T-helper 2 cell treated with Interferon-gamma antibody and Interleukin-4, amounts not matched to agents 5 μg/mL and 100 μg/mL, for 36 hours (primary cell): ENCODE data around the gene TMEM245.

ENCODE experiments used
- DNase-seq: peaks from one replicate; pipeline ENCODE4 v3.0.0; 2021; ENCODE audit warnings: low spot score
- H3K27ac Mint-ChIP-seq: one replicate; pipeline ENCODE4 v1.8.0; 2021; ENCODE audit warnings: mild to moderate bottlenecking, mixed read lengths
- H3K27me3 Mint-ChIP-seq: one replicate; pipeline ENCODE4 v1.8.0; 2021; ENCODE audit warnings: low read depth, mixed read lengths
- H3K36me3 Mint-ChIP-seq: one replicate; pipeline ENCODE4 v1.8.0; 2021; ENCODE audit warnings: low read depth, mixed read lengths
- H3K4me1 Mint-ChIP-seq: one replicate; pipeline ENCODE4 v1.8.0; 2021; ENCODE audit warnings: low read depth, mixed read lengths
- H3K4me3 Mint-ChIP-seq: one replicate; pipeline ENCODE4 v1.8.0; 2022; ENCODE audit warnings: mild to moderate bottlenecking, moderate library complexity, mixed read lengths
- H3K9me3 Mint-ChIP-seq: one replicate; pipeline ENCODE4 v1.8.0; 2021; ENCODE audit warnings: mixed read lengths

Gene TMEM245

DNA sequence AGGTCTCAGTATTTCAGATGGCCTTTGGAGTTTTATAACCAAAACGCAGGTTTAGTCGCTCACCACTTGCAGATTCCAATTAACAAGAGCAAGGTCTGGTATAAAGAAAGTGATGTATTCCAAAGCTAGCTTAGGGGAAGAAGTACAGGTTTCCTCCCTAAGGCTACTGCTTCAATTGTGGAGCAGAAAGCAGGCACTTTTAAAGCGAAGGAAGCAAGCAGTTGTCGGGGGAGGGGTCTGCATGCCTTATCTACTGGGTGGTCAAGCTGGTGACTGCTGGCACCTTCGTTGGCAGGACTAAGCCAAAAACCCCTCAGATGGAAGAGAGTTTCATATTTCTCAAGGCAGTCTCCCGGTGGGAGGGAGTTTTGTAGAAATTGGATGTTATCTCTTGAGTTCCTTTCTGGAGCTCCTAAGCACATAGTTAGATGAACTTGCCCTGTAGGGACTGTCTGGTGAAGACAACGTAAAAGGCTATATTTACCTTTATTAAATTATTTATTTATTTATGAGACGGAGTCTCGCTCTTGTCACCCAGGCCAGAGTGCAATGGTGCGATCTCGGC, 1.6 kb upstream of the TMEM245 start:
- Mint-ChIP-seq H3K4me3 (no peak overlapping the region), H3K27ac (no peak overlapping the region), H3K9me3 (no peaks in the 10 kb centered on the region), H3K27me3 (no peaks in the 10 kb centered on the region), H3K36me3 (peaks cover 13% of the 10 kb centered on the region), H3K4me1 (peaks cover 20% of the 10 kb centered on the region)
- DNase-seq = no peak

DNA sequence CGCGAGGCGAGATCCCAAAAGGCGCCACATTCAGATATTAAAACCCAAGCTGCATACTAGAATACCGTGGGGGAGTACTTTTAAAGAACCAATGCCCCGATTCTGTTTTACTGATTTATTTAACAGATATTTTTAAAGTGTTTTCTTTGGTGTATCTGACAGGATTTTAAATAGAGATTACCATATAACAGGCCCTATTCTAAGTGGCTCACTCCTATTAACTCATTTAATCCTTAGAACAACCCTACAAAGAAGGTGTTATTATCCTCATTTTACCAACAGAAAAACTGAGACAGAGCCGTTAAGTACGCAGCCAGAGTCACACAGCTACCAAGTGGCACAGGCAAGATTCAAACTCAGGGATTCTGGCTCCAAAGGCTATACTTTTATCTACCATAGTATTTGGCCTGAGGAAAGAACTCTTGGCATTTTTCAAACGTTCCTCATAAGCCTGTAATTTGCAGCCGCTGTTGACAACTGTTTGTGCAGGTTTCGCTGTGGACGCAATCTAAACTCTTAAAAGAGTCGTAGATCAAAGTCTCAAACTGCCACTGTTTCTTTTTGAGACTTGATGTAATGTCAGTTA, 550 bp upstream of the TMEM245 start:
- Mint-ChIP-seq H3K9me3 (no peaks in the 10 kb centered on the region), H3K4me3 (peak overlapping the region; percentile 63), H3K27me3 (no peaks in the 10 kb centered on the region), H3K36me3 (peaks cover 17% of the 10 kb centered on the region), H3K4me1 (peaks cover 24% of the 10 kb centered on the region), H3K27ac (peak overlapping the region; percentile 73)
- DNase-seq = no peak

DNA sequence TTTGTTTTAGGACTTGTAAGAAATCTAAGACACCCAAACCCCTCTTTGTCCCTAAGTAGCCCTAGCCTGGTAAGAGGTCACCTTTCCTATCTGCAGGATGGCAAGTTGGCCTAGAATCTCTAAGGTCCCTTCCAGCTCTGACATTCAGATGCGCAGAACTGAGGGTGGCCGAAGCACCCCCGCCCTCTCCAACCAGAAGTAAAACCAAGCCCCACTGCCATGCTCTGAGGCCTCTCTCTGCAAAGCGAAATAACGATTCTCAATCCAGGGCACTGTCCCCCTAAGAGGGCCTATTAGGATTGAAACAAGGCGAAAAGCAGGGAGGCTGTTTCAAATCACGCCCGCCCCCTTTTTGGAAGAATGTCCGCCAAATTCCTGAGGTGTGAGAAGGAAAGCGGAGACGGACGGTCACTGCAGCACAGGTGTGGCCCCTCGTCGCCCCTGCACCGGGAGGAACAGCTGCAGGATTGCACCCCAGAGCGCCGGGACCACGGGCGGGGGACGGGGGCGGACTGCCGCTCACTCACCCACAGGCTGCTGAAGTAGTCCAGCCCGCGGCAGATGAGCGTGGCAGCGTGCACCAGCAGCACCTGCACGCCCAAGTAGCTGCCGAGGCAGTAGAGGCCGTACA, 824 bp downstream of the TMEM245 start:
- H3K4me1 Mint-ChIP-seq = peaks cover 36% of the 10 kb centered on the region
- H3K27ac Mint-ChIP-seq = peak overlapping the region; percentile 88
- DNase-seq = no peak
- H3K4me3 Mint-ChIP-seq = peak overlapping the region; percentile 96
- peaks cover 25% of the 10 kb centered on the region for H3K36me3 Mint-ChIP-seq
- H3K9me3 Mint-ChIP-seq = no peaks in the 10 kb centered on the region
- H3K27me3 Mint-ChIP-seq = no peaks in the 10 kb centered on the region

DNA sequence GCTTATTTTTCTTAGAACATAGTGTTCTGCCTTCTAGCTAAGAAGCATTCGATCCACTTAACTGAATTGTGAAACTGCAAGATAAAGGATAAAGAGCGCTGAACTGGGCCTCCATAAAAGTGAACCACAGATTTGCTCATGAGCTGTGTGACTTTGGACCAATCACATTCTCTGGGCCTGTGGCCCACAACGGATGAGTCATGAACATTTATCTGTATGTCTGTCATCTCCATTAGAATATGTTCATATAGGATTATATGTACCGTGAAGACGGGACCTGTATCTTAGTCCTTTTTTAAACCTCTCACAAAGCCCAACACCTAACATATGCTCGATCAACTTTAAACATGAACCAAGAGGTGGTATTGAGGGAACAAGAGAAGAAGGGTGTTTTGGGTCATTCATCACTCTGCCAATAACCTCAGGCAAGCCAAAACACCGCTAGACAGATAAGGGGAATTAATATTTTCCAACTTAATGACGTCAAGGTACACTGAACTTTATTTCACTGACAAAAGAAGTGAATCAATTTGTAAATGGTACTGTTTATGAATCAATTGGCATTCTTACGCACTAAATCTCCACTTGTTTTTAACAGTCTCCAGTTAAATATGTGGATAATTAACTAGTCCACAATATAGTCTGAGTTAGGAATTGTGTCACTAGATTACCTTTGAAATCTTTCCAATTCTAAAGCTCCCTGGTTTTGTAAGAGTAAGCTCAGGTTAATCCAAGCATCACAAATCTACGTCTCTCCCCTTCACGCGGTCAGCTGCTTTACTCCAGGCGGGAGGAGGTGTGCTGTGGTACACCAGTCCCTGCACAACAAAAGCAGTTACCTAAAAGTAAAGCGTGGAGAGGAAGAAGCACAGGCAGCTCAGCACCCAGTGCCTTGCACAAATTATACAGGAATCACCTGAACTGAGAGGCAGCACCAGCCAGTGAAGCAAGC, 1.6 kb downstream of the TMEM245 start:
- Mint-ChIP-seq H3K4me1 (peaks cover 42% of the 10 kb centered on the region), H3K36me3 (peaks cover 26% of the 10 kb centered on the region), H3K4me3 (peak overlapping the region; percentile 96), H3K9me3 (no peaks in the 10 kb centered on the region), H3K27me3 (no peaks in the 10 kb centered on the region), H3K27ac (peak overlapping the region; percentile 88)
- DNase-seq = peak; percentile 71

DNA sequence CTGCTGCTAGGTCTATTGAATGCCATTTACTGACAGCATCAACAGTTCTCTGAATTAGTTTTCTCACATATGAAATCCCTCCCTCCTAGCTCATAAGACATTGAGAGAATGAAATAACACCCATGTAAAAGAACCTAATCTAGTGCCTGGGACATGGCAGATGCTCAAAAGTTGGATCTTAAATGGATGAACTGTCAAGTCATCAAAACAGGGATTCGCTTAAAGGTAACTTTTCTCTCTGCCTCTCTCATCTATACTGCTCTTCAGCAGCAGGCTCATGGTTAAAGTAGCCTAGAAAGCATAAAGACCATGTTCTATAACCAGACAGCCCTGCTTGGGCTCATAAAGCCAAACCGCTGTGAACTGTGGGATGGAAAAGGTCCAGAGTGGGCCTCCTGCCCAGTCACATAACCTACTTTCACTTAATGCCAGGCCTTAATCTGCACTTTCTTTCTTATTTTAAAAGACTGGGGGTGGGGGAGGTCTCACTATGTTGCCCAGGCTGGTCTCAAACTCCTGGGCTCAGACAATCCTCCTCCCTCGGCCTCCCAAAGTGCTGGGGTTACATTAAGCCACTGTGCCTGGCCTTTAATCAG, 3.7 kb downstream of the TMEM245 start:
- Mint-ChIP-seq H3K27ac (no peak overlapping the region), H3K4me3 (no peak overlapping the region), H3K36me3 (peaks cover 30% of the 10 kb centered on the region), H3K27me3 (no peaks in the 10 kb centered on the region), H3K9me3 (no peaks in the 10 kb centered on the region), H3K4me1 (peaks cover 50% of the 10 kb centered on the region)
- DNase-seq = no peak

DNA sequence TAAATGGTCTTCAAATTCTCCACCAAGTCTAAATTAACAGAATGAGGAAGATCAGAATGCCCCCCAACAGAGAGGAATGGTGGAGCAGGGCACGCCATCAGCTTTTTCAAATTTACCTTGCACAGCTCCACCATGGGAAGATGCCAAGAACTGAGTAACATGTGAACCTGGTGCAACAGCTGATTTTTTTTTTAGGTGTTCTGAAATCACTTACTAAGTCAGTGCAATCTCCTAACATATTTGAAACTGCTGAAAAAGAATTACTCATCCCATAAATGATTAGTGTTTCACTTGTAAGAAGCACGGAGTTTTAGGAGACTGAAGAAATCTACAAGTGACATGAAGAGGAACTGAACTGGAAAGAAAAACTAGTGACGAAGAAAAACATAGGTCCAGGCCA, 5.1 kb downstream of the TMEM245 start:
- H3K4me1 Mint-ChIP-seq = peaks cover 55% of the 10 kb centered on the region
- DNase-seq = no peak
- no peaks in the 10 kb centered on the region for H3K9me3 Mint-ChIP-seq
- H3K27me3 Mint-ChIP-seq = no peaks in the 10 kb centered on the region
- peak overlapping the region; percentile 50 for H3K4me3 Mint-ChIP-seq
- peaks cover 30% of the 10 kb centered on the region for H3K36me3 Mint-ChIP-seq
- H3K27ac Mint-ChIP-seq = peak overlapping the region; percentile 55

DNA sequence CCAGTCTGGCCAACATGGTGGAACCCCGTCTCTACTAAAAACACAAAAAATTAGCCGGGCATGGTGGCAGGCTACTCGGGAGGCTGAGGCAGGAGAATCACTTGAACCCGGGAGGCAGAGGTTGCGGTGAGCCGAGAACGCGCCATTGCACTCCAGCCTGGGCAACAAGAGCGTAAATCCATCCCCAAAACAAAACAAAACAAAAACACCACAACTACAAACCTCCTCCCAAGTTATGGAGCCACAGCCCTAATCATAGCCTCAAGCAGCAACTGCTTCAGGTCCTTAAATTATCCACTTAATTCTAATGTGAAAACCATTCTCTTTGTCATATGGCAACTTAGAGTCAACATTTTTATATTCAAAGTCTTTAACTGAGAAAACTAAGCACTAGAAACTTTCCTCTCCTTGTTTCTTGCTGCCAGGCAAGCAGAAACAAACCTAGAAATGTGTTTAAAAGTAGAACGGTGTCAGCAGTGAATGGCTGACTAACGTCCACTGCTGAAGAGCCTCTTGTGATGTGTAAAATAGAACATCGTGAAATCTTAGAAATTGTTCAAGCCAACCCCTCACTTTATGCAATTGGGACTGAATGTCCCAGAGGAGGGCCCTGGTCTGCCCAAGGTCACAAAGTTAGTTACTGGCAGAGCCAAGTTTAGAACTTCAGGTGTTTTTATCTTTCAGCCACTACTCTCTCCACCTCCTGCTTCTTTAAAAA, 5.7 kb downstream of the TMEM245 start:
- no peak for DNase-seq
- H3K4me1 Mint-ChIP-seq = peaks cover 57% of the 10 kb centered on the region
- H3K27me3 Mint-ChIP-seq = no peaks in the 10 kb centered on the region
- H3K36me3 Mint-ChIP-seq = peaks cover 30% of the 10 kb centered on the region
- no peaks in the 10 kb centered on the region for H3K9me3 Mint-ChIP-seq
- peak overlapping the region; percentile 55 for H3K27ac Mint-ChIP-seq
- H3K4me3 Mint-ChIP-seq = peak overlapping the region; percentile 50

DNA sequence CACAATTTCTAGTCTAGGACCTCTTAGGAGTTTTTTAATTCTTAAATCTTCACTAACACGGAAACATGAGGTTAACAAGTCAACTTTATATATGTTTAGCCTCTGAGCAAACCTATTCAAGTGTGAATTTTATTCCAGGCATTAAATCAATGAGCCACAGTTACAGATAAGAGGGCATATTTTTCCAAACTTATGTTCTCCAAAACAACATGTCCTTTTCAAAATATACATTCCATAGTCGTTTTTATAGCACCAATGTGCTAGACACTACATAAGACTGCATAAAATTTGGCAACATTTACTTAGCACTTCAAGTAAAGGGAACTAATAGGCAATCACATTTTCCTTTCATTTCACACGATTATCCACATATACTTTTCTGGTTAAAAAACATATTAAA, 6.5 kb downstream of the TMEM245 start:
- H3K4me3 Mint-ChIP-seq = no peak overlapping the region
- H3K9me3 Mint-ChIP-seq = no peaks in the 10 kb centered on the region
- no peak overlapping the region for H3K27ac Mint-ChIP-seq
- no peaks in the 10 kb centered on the region for H3K27me3 Mint-ChIP-seq
- peaks cover 29% of the 10 kb centered on the region for H3K36me3 Mint-ChIP-seq
- no peak for DNase-seq
- H3K4me1 Mint-ChIP-seq = peaks cover 61% of the 10 kb centered on the region

DNA sequence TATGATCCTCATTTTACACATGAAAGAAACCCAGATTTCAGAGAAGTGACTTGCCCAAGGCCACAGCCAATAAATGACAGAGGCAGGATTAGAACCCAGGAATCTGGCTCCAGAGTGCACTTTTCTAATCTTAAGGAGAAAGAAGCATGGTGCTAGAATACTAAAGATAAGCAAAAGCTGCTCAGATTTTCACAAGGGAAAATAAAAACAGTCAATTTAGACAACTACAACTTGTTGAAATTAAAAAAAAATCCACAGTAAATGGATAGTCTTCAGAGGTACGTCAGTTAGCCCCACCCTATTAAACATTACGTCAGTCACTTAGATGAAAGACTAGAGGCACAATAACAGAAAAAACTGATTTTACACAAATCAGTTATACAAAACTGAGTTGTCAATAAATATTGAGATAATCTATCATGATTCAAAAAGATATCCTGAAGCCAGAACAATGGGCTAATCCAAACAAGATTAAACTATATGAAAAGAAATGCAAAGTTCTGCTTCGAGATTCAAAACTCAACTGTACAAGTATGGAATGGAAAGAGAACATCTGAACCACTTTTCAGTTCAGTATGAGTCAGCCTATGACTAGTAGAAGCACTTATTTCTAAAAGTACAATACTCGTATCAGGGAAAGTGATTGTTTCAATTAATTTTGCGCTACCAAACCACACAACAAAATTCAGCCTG, 9.3 kb downstream of the TMEM245 start:
- Mint-ChIP-seq H3K4me3 (peak overlapping the region; percentile 64), H3K36me3 (peaks cover 21% of the 10 kb centered on the region), H3K27ac (peak overlapping the region; percentile 80), H3K4me1 (peaks cover 61% of the 10 kb centered on the region), H3K27me3 (no peaks in the 10 kb centered on the region), H3K9me3 (no peaks in the 10 kb centered on the region)
- no peak for DNase-seq

DNA sequence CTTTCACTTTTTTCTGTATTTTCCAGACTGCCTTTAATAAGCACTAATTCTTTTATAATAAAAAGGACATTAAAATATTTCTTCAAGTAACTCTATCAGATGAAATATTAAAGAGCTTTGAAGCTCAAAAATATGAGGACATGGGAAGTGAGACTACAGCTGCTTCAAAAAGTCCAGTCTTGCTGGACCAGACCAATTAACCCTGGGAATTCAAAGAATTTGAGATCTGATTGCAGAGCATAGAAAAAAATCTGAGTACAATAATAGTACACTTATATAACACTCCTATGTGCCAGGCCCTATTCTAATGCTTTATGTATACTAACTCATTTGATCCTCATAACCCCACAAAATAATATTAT, 9.8 kb downstream of the TMEM245 start:
- Mint-ChIP-seq H3K4me3 (peak overlapping the region; percentile 64), H3K36me3 (peaks cover 27% of the 10 kb centered on the region), H3K4me1 (peaks cover 59% of the 10 kb centered on the region), H3K27ac (peak overlapping the region; percentile 80), H3K27me3 (no peaks in the 10 kb centered on the region), H3K9me3 (no peaks in the 10 kb centered on the region)
- DNase-seq = no peak

DNA sequence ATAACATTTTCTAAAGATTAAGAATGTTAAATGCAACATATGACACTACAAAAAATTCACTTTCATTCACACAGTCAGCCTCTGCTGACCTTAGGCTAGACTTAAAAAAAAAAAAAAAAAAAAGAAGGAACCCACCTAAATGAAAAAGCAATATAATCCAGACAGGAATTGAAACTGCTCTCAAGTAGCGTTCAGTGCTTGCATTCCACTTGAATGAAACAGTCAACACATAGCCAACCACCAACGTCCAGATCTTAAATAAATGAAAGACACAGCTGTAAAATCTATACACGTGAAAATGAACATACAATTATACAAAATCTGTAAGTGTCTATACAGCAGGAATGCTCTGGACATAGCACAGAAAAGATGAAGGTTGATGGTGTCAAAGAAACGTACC, 11.4 kb downstream of the TMEM245 start:
- H3K36me3 Mint-ChIP-seq = peaks cover 31% of the 10 kb centered on the region

DNA sequence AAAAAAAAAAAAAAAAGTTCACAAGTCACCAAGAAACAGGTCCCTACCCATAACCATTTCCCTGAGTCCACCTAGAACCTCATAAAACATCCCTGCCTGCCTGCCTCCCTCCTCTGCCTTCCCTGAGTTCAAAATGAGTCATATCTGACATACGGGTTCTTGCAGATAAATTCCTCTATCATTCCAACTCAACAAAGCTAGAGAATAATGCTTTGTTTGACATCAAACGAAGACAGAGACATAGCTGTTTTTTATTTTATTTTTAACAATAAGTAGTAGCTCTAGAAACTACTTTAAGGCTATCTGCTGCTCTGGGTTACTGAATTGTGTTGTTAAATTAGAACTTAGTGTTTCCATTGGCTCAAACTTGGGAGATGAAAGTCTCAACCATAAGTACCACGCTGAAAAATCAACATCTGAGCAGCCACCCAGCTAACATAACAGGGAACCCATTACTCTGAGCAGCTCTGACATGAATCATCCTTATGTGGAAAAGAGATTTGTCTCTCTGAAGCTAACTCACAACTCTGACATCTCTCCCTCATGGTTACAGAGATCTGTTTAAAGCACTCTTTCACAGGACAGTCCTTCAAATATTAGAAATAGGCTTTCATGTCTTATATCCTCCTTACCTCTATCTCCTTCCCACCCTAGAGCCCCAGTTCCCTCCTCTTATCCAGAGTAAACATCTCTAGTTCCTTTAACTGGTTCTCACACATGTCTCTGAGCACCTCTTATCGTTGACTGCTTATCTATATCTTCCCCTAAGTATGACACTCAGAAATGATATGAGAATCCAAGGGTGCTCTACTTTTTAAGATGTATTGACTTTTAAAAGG, 12.1 kb downstream of the TMEM245 start:
- H3K36me3 Mint-ChIP-seq = peaks cover 38% of the 10 kb centered on the region
- peaks cover 54% of the 10 kb centered on the region for H3K4me1 Mint-ChIP-seq
- H3K9me3 Mint-ChIP-seq = peaks cover 11% of the 10 kb centered on the region
- peak; percentile 22 for DNase-seq
- peak overlapping the region; percentile 44 for H3K4me3 Mint-ChIP-seq
- peak overlapping the region; percentile 80 for H3K27ac Mint-ChIP-seq
- H3K27me3 Mint-ChIP-seq = no peaks in the 10 kb centered on the region

More for the DNA sequence above, 11.4 kb downstream of the TMEM245 start:
- Mint-ChIP-seq H3K27ac (peak overlapping the region; percentile 80), H3K9me3 (peaks cover 4% of the 10 kb centered on the region), H3K27me3 (no peaks in the 10 kb centered on the region), H3K4me1 (peaks cover 50% of the 10 kb centered on the region), H3K4me3 (peak overlapping the region; percentile 14)
- no peak for DNase-seq
